ENCODE results near the gene SMPD1. TPM values are rescaled to one million over a fixed set of nuclear protein-coding genes. Genes with fewer than 3 reads are reported as not detected.

Gene SMPD1
- total RNA-seq, 1 donor: 75.6 TPM

- Histone ChIP-seq H3K27me3 (ENCODE audit: insufficient read depth, low read length) (no peaks in the 10 kb centered on the region), H3K27ac (ENCODE audit: low read depth, low read length) (no peak overlapping the region), H3K9me3 (ENCODE audit: low read depth, low read length) (no peaks in the 10 kb centered on the region), H3K4me3 (ENCODE audit: insufficient read depth, low read length) (no peak overlapping the region), H3K36me3 (ENCODE audit: insufficient read depth, low read length) (no peaks in the 10 kb centered on the region), H4K20me1 (ENCODE audit: insufficient read depth, low read length) (no peaks in the 10 kb centered on the region), H3K4me1 (ENCODE audit: insufficient read depth, low read length) (no peaks in the 10 kb centered on the region), H3K79me2 (ENCODE audit: insufficient read depth, low read length) (no peaks in the 10 kb centered on the region), H2AFZ (ENCODE audit: low read length) (no peak overlapping the region), H3K4me2 (ENCODE audit: insufficient read depth, low read length) (no peak overlapping the region)
- no peak for DNase-seq (ENCODE audit: insufficient read length, low spot score, missing footprints)
- TF ChIP-seq CTCF (IDR thresholded peaks at IDR 0.05; ENCODE audit: extremely low read depth, low read depth, low read length): no peak
These were observed 11.7 kb upstream of the SMPD1 start for GRCh38 chr11:6378640-6378989.

- H3K4me2 ChIP-seq (ENCODE audit: insufficient read depth, low read length): no peak overlapping the region
- H3K4me3 ChIP-seq (ENCODE audit: insufficient read depth, low read length): no peak overlapping the region
- no peak overlapping the region for H3K27ac ChIP-seq (ENCODE audit: low read depth, low read length)
- H3K27me3 ChIP-seq (ENCODE audit: insufficient read depth, low read length): no peaks in the 10 kb centered on the region
- H3K36me3 ChIP-seq (ENCODE audit: insufficient read depth, low read length): no peaks in the 10 kb centered on the region
- H3K79me2 ChIP-seq (ENCODE audit: insufficient read depth, low read length): no peaks in the 10 kb centered on the region
- DNase-seq (ENCODE audit: insufficient read length, low spot score, missing footprints): no peak
- no peak overlapping the region for H2AFZ ChIP-seq (ENCODE audit: low read length)
- H4K20me1 ChIP-seq (ENCODE audit: insufficient read depth, low read length): no peaks in the 10 kb centered on the region
- H3K9me3 ChIP-seq (ENCODE audit: low read depth, low read length): no peaks in the 10 kb centered on the region
- peaks cover 19% of the 10 kb centered on the region for H3K4me1 ChIP-seq (ENCODE audit: insufficient read depth, low read length)
- TF ChIP-seq CTCF (IDR thresholded peaks at IDR 0.05; ENCODE audit: extremely low read depth, low read depth, low read length): no peak
These were observed 5.1 kb upstream of the SMPD1 start for GRCh38 chr11:6385046-6385777.

- peaks cover 15% of the 10 kb centered on the region for H3K79me2 ChIP-seq (ENCODE audit: insufficient read depth, low read length)
- H2AFZ ChIP-seq (ENCODE audit: low read length): peak overlapping the region; percentile 4
- H4K20me1 ChIP-seq (ENCODE audit: insufficient read depth, low read length): no peaks in the 10 kb centered on the region
- peak overlapping the region; percentile 69 for H3K4me2 ChIP-seq (ENCODE audit: insufficient read depth, low read length)
- DNase-seq (ENCODE audit: insufficient read length, low spot score, missing footprints): no peak
- peaks cover 3% of the 10 kb centered on the region for H3K36me3 ChIP-seq (ENCODE audit: insufficient read depth, low read length)
- no peak for TF ChIP-seq CTCF (IDR thresholded peaks at IDR 0.05; ENCODE audit: extremely low read depth, low read depth, low read length)
- peaks cover 25% of the 10 kb centered on the region for H3K4me1 ChIP-seq (ENCODE audit: insufficient read depth, low read length)
- no peaks in the 10 kb centered on the region for H3K9me3 ChIP-seq (ENCODE audit: low read depth, low read length)
- H3K27ac ChIP-seq (ENCODE audit: low read depth, low read length): no peak overlapping the region
- H3K4me3 ChIP-seq (ENCODE audit: insufficient read depth, low read length): peak overlapping the region; percentile 33
- H3K27me3 ChIP-seq (ENCODE audit: insufficient read depth, low read length): no peaks in the 10 kb centered on the region
These were observed 2.3 kb upstream of the SMPD1 start for GRCh38 chr11:6387811-6388599.

GRCh38 chr11:6388748-6389147 lies 1.5 kb upstream of the SMPD1 start:
- Histone ChIP-seq H3K4me3 (ENCODE audit: insufficient read depth, low read length) (no peak overlapping the region), H4K20me1 (ENCODE audit: insufficient read depth, low read length) (no peaks in the 10 kb centered on the region), H3K79me2 (ENCODE audit: insufficient read depth, low read length) (peaks cover 15% of the 10 kb centered on the region), H3K4me2 (ENCODE audit: insufficient read depth, low read length) (no peak overlapping the region), H3K4me1 (ENCODE audit: insufficient read depth, low read length) (peaks cover 25% of the 10 kb centered on the region), H3K36me3 (ENCODE audit: insufficient read depth, low read length) (peaks cover 3% of the 10 kb centered on the region), H3K27me3 (ENCODE audit: insufficient read depth, low read length) (no peaks in the 10 kb centered on the region), H3K27ac (ENCODE audit: low read depth, low read length) (no peak overlapping the region), H3K9me3 (ENCODE audit: low read depth, low read length) (no peaks in the 10 kb centered on the region), H2AFZ (ENCODE audit: low read length) (peak overlapping the region; percentile 4)
- DNase-seq (ENCODE audit: insufficient read length, low spot score, missing footprints): no peak
- TF ChIP-seq CTCF (IDR thresholded peaks at IDR 0.05; ENCODE audit: extremely low read depth, low read depth, low read length): no peak

Data from osteoblast (primary cell).